HG03097 (cell line): ENCODE measurements around the gene RCL1.

Source experiments
- ATAC-seq: cut with Tn5 transposase; IDR thresholded peaks from one replicate; pipeline ENCODE4 v1.9.1; 2021; ENCODE audit not compliant: unreplicated experiment, low FRiP score

Gene RCL1

GRCh38 chr9:4837261-4838188 lies 44.8 kb downstream of the RCL1 start:
- ATAC-seq = no peak

DNA sequence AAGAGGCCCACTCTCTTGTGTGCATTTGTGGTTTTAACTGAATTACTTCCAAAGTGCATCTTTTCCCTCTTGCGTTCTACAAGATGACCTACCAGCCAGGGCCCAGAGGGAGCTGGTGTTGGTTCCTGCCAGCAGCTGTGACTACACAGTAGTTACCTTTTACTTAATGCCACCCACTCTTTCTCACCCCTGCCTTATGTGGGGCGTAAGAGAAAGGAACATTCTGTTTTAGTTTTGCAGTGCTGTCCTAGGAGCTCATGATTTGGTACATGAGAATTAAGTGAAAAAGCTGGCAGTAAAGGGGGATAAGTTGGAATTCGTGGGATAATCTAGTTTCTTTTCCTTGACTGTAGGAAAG lies 45.4 kb downstream of the RCL1 start:
- ATAC-seq = no peak

DNA sequence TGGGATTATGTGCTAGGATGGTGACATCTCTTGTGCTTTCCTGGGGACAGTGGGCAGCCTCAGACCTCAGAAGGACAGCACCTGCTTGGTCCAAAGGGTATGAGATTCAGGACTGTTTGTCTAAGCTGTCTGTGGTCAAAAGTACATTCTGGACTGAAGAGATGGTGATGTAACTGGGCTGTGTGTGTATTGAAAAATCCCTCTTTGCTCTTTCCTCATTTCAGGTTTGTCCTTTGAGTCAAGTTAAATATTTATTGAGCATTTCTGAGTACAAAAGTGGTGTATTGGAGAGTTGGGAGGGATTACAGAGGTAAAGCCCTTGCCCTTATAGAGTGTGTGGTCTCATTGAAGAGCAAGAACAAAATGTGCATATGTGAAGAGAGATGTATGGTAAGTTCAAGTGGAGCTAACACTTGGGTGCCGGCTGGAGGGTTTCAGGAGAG lies 46.7 kb downstream of the RCL1 start:
- ATAC-seq = no peak

DNA sequence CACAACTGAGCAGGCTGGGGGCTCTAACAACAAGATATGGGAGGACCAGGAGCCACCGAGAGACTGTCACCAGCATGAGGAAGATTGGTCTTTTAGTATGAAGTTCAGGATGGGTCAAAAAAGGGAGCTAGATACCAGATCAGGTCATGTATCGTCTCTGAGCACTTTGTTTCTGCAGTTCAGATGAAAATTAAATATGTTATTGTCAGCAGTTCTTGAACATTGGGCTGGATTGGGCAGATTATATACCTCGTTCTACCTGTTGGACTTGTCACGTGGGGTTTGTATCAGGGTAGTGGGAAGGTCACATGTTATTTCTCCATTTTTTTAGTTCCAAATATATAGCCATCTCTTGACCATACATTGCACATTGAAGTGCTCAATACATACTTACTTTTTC lies 47.3 kb downstream of the RCL1 start:
- no peak for ATAC-seq

DNA sequence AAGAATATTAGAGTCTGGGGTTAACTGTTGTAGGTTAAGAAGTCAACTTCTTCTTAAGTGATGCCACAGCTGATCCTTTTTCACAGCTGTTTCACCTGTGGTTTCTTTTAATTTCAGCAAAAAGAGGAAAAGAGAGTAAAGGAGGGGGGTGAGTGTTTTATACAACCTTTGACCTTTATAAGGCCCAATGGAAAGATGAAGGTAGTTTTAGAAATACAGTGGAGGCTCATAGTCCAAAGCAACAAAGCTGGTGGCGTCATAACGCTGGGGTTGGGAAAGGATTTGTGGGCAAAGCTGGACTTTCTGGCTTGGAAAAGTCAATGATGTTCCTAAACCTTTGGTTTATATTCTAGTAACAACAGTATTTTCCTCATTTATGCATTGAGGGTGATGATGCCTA lies 49.5 kb downstream of the RCL1 start:
- ATAC-seq = no peak

GRCh38 chr9:4842734-4843133 lies 50.0 kb downstream of the RCL1 start:
- no peak for ATAC-seq

DNA sequence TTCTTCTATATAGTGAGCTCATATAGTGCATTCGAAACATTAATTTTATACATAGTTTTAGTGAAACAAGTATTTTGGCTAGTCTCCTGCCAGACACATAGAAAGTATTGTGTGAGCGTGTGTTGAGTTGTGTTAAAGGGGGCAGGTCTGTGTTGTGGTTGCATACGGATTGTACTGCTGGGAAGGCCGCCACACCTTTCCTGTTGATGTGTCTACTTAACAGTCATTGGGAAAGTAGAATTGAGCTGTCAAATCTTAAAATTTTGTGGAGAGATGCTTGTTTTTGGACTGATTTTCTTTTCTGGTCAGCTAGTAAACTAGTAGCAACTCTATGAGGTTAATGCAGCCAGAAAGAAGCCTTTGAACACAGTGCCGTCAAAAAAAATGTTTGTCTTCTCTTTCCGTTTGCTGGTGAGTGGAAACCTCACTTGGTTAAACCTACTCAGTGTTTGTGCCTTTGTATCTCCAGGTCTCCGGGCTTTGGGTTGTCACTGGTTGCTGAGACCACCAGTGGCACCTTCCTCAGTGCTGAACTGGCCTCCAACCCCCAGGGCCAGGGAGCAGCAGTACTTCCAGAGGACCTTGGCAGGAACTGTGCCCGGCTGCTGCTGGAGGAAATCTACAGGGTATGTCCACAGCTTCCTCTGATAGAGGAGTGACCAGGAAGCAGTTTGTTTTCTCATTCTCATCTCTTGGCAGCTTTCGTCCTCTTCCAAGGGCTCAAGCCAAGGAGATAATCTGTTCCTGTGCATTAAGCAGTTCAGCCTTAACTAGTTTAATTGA lies 51.5 kb downstream of the RCL1 start:
- no peak for ATAC-seq

DNA sequence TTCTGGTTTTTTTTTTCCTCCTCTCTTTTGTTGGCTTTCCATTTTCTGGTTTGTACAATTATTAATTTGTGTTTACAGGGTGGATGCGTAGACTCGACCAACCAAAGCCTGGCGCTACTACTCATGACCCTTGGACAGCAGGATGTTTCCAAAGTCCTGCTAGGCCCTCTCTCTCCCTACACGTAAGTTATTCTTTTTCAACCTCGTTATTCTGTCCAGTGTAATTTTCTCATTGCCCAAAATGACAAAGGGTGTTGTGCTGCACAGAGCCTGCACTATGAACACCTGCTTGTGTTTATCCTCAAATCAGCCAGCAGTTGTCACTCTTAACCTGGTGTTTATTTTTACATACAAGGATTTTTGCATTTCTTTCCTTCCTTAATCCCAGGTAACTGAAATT lies 56.6 kb downstream of the RCL1 start:
- ATAC-seq = no peak

DNA sequence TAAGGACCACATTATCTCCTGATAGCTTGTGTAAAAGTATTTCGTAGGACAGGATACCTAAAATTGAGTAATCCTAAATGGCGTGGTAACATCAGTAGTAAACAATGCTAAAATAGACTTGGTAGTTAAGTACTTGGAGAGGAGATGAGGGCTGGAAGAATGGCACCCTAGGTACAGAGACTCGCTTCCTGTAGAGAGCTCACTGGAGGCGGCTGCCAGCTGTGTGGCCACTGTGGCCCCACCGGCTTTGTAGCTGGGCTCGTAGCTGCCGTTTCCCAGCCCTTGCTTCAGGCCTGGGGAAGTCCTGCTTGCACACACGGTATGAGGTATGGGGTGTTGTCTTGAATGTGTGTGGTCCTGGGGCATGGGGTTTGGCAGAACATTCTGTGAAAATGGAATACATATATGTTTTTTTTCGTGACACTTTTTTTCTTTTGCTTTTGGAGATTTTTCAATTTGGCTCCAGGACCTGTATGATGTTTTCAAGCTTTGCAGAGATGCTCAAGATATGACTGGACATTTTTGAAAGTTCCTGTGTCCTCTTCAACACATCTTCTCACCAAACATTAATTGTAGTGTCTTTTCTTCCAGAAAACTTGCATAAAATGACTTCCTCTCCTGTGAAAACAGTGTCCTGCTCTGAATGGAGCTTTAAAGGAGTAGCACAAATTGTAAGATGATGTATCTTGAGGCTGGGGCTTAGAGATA lies 58.0 kb downstream of the RCL1 start:
- ATAC-seq = no peak

DNA sequence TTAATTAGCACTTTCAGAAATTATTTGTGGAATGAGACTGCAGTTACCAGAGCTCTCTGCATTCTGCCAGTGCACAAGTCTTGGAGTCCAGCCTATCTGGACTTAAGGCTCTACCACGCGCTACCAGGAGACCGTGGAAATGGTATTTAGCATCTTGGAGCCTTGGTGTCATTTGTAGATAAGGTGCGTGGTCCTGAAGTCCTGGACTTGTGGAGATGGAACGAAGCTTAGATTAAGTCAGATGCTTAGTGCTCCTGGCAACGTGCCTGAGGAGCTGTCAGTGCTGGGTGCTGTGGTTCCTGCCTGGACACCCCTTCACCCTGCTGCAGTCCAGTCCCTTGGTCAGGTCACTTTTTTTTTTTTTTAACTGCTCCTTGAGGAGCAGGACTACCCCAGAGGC lies 59.7 kb downstream of the RCL1 start:
- no peak for ATAC-seq

DNA sequence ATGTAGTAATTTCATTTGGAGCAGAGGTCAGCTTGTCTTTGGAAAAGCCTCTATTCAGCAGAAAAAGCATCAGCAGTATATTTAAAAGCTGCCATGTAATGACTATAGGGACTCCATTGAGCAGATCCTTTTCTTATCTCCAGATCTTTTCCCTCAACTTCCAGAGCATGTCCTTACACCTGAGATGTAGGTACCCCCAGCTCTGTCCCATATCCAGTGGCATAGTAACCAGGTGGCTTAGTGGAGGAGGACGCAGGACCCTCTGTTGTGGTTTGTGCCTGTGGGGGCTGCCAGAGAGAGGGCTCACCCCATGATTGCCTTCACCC lies 61.5 kb downstream of the RCL1 start:
- ATAC-seq = no peak

GRCh38 chr9:4855841-4856240 lies 63.1 kb downstream of the RCL1 start:
- no peak for ATAC-seq

GRCh38 chr9:4857163-4857810 lies 64.5 kb downstream of the RCL1 start:
- ATAC-seq = no peak

GRCh38 chr9:4859035-4859434 lies 66.3 kb downstream of the RCL1 start:
- no peak for ATAC-seq

DNA sequence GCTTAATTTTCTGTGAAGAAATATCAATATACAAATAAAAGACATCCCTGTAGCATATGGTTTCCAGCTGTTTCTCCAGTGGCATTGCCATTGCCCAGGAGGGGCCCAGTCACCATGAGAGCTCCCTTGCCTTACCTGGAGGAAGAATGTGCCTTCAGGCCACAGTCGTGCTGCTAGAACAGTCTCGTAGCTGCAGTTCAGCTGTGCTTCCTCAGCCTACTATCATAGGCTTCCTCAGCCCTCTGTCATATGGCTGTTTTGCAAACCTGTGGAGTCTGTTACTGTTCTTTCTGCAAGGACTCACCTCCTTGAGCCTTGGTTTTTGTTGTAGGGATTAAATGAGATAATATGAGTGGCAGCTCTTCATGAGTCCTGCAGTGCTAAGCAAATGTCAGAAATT lies 67.6 kb downstream of the RCL1 start:
- ATAC-seq = no peak

DNA sequence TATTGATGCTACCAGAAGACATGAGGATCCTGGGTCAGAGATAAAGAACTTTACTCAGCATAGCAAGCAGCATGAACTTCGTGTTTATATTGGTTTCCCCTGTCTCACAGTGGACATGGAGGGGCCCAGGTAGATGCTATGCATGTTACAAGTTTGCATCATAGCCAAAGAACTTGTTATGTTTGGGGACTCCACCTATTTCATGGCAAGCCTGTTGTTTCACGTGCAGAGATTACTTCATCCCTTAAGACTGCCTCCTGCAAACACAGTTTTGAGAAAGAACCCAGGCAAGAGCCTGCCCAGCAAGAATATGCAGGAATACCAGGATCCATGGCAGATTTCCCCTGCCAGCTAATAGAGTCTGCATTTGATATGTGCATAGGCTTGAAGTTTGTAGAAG lies 68.4 kb downstream of the RCL1 start:
- ATAC-seq = no peak

DNA sequence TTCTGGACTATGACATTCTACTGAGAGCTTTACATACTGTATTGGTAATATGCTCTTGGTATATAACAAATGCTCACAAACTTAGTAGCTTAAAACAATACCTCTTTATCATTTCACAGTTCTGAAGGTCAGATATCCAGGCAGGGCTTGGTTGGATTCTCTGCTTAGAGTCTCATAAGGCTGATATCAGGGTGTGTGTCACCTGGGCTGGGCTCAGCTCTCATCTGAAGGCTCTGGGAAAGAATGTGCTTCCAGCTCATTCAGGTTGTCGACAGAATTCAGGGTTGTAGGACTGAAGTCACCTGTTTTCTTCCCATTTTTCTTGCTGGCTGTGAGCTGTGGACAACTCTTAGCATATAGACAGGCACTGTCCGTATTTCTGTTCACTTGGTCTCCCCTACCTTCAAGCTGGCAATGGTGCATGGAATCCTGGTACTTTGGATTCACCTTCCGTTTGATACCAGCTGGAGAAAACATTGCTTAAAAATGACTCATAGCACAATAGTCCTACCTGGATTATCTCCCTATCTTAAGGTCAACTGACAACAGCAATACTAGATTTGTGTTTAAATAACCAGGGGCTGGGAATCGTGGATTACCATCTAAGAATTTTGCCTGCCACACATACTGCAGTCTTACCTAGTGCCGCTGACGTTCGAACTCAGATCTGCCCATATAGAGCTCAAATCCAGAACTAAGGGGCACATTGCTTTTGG lies 69.2 kb downstream of the RCL1 start:
- no peak for ATAC-seq

DNA sequence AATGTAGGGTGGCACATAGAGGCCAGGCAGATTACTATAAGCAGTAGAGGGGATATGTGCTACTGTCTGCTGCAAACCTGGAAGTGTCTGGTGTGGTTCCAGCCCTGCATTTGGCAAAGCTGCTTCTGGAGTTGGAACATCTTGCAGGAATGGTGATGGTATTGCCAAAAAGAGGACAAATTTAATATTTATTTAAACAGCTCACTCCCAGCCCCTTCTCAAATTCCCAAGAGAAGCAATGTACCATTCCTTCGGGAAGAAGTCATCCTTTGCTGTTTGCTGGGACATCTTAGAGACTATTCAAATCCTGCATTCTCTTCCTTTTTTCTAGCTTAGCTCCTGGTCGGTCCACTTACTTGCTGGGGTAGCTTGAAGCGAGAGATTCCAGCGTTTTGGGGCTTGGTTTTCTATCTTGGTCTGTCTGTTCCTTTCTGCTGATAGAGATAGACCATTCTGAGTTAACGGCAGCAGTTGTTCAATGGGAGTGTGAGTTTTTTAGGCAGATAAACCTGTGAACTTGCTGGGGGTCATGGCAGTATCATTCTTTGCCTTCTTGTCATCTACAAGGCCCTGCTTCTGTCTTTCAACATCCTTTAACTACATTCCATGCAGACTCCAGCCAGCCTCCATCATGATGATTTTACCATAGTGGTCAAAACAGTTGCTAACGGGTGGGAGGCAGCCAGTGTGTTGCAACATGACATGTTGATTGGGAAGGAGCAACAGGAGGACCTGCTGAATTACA lies 69.9 kb downstream of the RCL1 start:
- no peak for ATAC-seq

DNA sequence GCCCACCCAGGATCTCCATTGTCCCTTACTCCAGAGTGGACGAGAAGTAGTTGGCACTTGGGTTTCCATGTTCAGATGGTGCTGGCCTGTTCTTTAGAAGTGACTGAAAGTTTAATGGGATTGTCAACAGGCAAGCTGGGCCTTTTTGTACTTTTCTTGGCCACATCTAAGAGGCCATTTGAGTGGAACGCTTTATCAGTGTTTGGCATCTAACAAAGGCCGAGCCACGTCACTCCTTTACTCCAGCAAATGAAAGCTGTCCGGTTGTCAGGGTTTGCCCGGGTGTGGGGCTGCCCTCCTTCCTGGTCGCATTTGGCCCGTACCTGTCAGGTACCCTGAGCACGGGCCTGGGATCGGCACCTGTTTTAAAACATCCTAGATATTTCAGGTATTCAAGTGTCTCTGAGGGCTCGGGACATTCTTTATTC lies 71.5 kb downstream of the RCL1 start:
- ATAC-seq = no peak

- ATAC-seq = no peak
Observed at GRCh38 chr9:4864698-4865097, 72.0 kb downstream of the RCL1 start.
